ENCODE results near the gene CEP131. TPM values are rescaled to one million over a fixed set of nuclear protein-coding genes. Genes with fewer than 3 reads are reported as not detected.
A peak's percentile ranks its signal among the peaks of the same experiment; 100 is the strongest.

The CEP131 gene
- total RNA-seq, 1 donor from 2014 or later, result 26.2 TPM

DNA sequence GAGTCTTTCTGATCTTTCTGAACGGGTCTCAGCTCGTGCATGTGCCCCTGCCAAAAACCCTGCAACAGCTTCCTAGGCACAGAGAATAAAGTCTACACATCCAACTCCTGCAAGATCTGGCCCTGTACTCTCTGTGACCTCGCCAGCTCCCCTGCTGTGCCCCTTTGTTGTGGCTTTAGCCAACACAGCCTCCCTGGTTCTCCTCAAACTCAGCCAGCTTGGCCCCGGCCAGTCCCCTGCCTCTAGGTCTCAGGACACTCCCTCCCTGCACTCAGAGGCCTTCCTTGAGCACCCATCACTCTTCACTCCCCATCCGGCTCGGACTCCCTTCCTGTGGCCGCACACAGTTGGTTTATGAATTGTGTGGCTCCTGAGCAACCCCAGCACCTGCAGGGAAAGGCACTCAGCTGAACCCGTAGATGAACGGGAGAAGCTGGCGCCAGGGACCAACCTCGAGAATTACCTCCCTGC lies 1.4 kb downstream of the CEP131 start:
- H3K4me3 ChIP-seq (ENCODE audit: low read depth, low read length), result peak overlapping the region; percentile 73
- no peak for DNase-seq (ENCODE audit: low read depth)
- no peaks in the 10 kb centered on the region for H3K27me3 ChIP-seq (ENCODE audit: control insufficient read depth, insufficient read depth, low read length)
- TF ChIP-seq, protein P1, sequence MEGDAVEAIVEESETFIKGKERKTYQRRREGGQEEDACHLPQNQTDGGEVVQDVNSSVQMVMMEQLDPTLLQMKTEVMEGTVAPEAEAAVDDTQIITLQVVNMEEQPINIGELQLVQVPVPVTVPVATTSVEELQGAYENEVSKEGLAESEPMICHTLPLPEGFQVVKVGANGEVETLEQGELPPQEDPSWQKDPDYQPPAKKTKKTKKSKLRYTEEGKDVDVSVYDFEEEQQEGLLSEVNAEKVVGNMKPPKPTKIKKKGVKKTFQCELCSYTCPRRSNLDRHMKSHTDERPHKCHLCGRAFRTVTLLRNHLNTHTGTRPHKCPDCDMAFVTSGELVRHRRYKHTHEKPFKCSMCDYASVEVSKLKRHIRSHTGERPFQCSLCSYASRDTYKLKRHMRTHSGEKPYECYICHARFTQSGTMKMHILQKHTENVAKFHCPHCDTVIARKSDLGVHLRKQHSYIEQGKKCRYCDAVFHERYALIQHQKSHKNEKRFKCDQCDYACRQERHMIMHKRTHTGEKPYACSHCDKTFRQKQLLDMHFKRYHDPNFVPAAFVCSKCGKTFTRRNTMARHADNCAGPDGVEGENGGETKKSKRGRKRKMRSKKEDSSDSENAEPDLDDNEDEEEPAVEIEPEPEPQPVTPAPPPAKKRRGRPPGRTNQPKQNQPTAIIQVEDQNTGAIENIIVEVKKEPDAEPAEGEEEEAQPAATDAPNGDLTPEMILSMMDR (IDR thresholded peaks at IDR 0.05; ENCODE audit: insufficient read depth, low read length, poor library complexity, severe bottlenecking), result no peak
- H3K36me3 ChIP-seq (ENCODE audit: control insufficient read depth, insufficient read depth, low read length), result no peaks in the 10 kb centered on the region

- Histone ChIP-seq H3K4me3 (ENCODE audit: low read depth, low read length) (no peak overlapping the region), H3K27me3 (ENCODE audit: control insufficient read depth, insufficient read depth, low read length) (no peaks in the 10 kb centered on the region), H3K36me3 (ENCODE audit: control insufficient read depth, insufficient read depth, low read length) (no peaks in the 10 kb centered on the region)
- DNase-seq (ENCODE audit: low read depth), result no peak
- TF ChIP-seq, protein P1 (IDR thresholded peaks at IDR 0.05; ENCODE audit: insufficient read depth, low read length, poor library complexity, severe bottlenecking), result no peak
Measured at GRCh38 chr17:81219476-81220180, 3.1 kb downstream of the CEP131 start.

DNA sequence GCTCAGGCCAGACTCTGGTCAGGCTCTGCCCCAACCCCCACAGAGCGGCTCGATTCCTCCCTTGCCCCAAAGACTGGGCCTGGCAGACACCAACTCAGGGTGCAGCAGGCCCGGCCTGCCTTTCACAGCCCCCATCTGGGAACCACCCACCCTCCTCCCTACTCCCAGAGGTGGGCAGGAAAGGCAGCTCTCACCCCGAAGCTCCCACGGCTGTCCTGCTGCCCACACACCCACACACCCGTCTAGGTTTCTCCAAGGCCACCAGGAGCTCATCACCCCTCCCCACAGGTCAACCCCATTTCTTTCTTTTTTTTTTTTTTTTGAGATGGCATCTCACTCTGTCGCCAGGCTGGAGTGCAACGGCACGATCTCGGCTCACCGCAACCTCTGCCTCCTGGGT lies 3.8 kb downstream of the CEP131 start:
- TF ChIP-seq, protein P1 (IDR thresholded peaks at IDR 0.05; ENCODE audit: insufficient read depth, low read length, poor library complexity, severe bottlenecking), result no peak
- no peak for DNase-seq (ENCODE audit: low read depth)
- Histone ChIP-seq H3K4me3 (ENCODE audit: low read depth, low read length) (no peak overlapping the region), H3K36me3 (ENCODE audit: control insufficient read depth, insufficient read depth, low read length) (no peaks in the 10 kb centered on the region), H3K27me3 (ENCODE audit: control insufficient read depth, insufficient read depth, low read length) (no peaks in the 10 kb centered on the region)

DNA sequence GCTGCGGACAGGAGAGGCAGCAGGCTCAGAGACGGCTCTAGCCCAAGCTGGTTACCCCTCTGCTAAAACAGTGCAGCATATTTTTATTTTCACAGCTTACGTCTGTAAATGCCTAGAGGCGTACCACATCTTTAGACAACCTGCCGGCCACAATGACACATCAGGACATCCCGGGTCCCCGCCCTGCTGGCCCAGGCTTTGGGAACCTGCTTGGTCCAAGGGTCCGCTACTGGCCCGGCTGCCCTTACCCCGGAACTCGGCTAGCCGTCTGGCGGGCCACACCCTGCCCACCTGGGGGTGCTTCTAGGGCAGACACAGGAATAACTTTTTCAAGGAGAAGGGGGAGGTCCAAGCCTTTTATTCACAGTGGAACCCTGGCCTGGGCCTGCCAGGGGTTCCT lies 4.3 kb downstream of the CEP131 start:
- no peak for DNase-seq (ENCODE audit: low read depth)
- no peaks in the 10 kb centered on the region for H3K27me3 ChIP-seq (ENCODE audit: control insufficient read depth, insufficient read depth, low read length)
- TF ChIP-seq, protein P1 (IDR thresholded peaks at IDR 0.05; ENCODE audit: insufficient read depth, low read length, poor library complexity, severe bottlenecking), result no peak
- H3K36me3 ChIP-seq (ENCODE audit: control insufficient read depth, insufficient read depth, low read length), result no peaks in the 10 kb centered on the region
- no peak overlapping the region for H3K4me3 ChIP-seq (ENCODE audit: low read depth, low read length)

- no peak for DNase-seq (ENCODE audit: low read depth)
- Histone ChIP-seq H3K4me3 (ENCODE audit: low read depth, low read length) (no peak overlapping the region), H3K36me3 (ENCODE audit: control insufficient read depth, insufficient read depth, low read length) (no peaks in the 10 kb centered on the region), H3K27me3 (ENCODE audit: control insufficient read depth, insufficient read depth, low read length) (no peaks in the 10 kb centered on the region)
- TF ChIP-seq, protein P1 (IDR thresholded peaks at IDR 0.05; ENCODE audit: insufficient read depth, low read length, poor library complexity, severe bottlenecking), result no peak
Measured at GRCh38 chr17:81217491-81217890, 5.3 kb downstream of the CEP131 start.

GRCh38 chr17:81213978-81214377 lies 8.8 kb downstream of the CEP131 start:
- no peaks in the 10 kb centered on the region for H3K36me3 ChIP-seq (ENCODE audit: control insufficient read depth, insufficient read depth, low read length)
- no peak for DNase-seq (ENCODE audit: low read depth)
- no peak overlapping the region for H3K4me3 ChIP-seq (ENCODE audit: low read depth, low read length)
- TF ChIP-seq, protein P1 (IDR thresholded peaks at IDR 0.05; ENCODE audit: insufficient read depth, low read length, poor library complexity, severe bottlenecking), result no peak
- no peaks in the 10 kb centered on the region for H3K27me3 ChIP-seq (ENCODE audit: control insufficient read depth, insufficient read depth, low read length)
